Measurements from ENCODE around the gene DOCK2.
"Not testable (repeated sequence)": the region's sequence is repeated elsewhere in the genome, so short reads cannot be mapped to it uniquely, and the experiment has no call there.

DOCK2 gene

GRCh38 chr5:169762338-169763095 is 125.4 kb downstream of the DOCK2 start:
- no peak for DNase-seq

- DNase-seq = no peak
Measured at GRCh38 chr5:169763376-169764017, 126.4 kb downstream of the DOCK2 start.

- no peak for DNase-seq
Measured at GRCh38 chr5:169764018-169764378, 126.9 kb downstream of the DOCK2 start.

- no peak for DNase-seq
Measured at GRCh38 chr5:169765176-169765996, 128.3 kb downstream of the DOCK2 start.

- DNase-seq = not testable (repeated sequence)
Measured at GRCh38 chr5:169766943-169767342, 129.9 kb downstream of the DOCK2 start.

- DNase-seq = no peak
Measured at GRCh38 chr5:169767938-169768337, 130.9 kb downstream of the DOCK2 start.

- DNase-seq = no peak
Measured at GRCh38 chr5:169768416-169768815, 131.3 kb downstream of the DOCK2 start.

GRCh38 chr5:169770109-169770508 is 133.0 kb downstream of the DOCK2 start:
- DNase-seq = no peak

GRCh38 chr5:169772256-169772655 is 135.2 kb downstream of the DOCK2 start:
- DNase-seq = no peak

GRCh38 chr5:169772688-169773087 is 135.6 kb downstream of the DOCK2 start:
- no peak for DNase-seq

GRCh38 chr5:169777159-169777558 is 140.1 kb downstream of the DOCK2 start:
- no peak for DNase-seq

GRCh38 chr5:169778622-169779596 is 141.8 kb downstream of the DOCK2 start:
- no peak for DNase-seq

- DNase-seq = no peak
Measured at GRCh38 chr5:169781420-169782345, 144.6 kb downstream of the DOCK2 start.

- no peak for DNase-seq
Measured at GRCh38 chr5:169785771-169786618, 148.9 kb downstream of the DOCK2 start.

GRCh38 chr5:169788168-169788567 is 151.1 kb downstream of the DOCK2 start:
- no peak for DNase-seq

GRCh38 chr5:169789417-169789940 is 152.4 kb downstream of the DOCK2 start:
- no peak for DNase-seq

GRCh38 chr5:169791251-169791650 is 154.2 kb downstream of the DOCK2 start:
- DNase-seq = no peak

- DNase-seq = no peak
Measured at GRCh38 chr5:169795338-169795737, 158.3 kb downstream of the DOCK2 start.

GRCh38 chr5:169796731-169797130 is 159.7 kb downstream of the DOCK2 start:
- no peak for DNase-seq

- no peak for DNase-seq
Measured at GRCh38 chr5:169797577-169797976, 160.5 kb downstream of the DOCK2 start.
